Kidney epithelial cell (primary cell): ENCODE measurements around the gene SOX30. TPM values are rescaled to one million over a fixed set of nuclear protein-coding genes. Genes with fewer than 3 reads are reported as not detected.

Experiments used
- DNase-seq: peaks from one replicate; pipeline ENCODE4 v3.0.0-alpha.2; 2010; ENCODE audit warnings: low read depth
- H3K27me3 ChIP-seq: 2 replicates; pipeline ENCODE4 v1.6.0; 2011; ENCODE audit warnings: low read length; ENCODE audit not compliant: control insufficient read depth, insufficient read depth
- H3K36me3 ChIP-seq: 2 replicates; pipeline ENCODE4 v1.5.1; 2011; ENCODE audit warnings: low read length; ENCODE audit not compliant: control insufficient read depth, insufficient read depth
- H3K4me3 ChIP-seq: 2 replicates; pipeline ENCODE4 v1.5.1; 2011; ENCODE audit warnings: low read depth, mild to moderate bottlenecking, control low read depth, low read length
- CTCF ChIP-seq: IDR thresholded peaks from 2 replicates; pipeline ENCODE4 v1.5.1; 2011; ENCODE audit warnings: mild to moderate bottlenecking, moderate library complexity, low read length, control low read depth, inconsistent platforms; ENCODE audit not compliant: insufficient read depth, poor library complexity, severe bottlenecking
- total RNA-seq: library from RNA; depleted of rRNA; stranded (reverse); fragments of >200 nt; gene quantifications from 2 replicates; pipeline ENCODE4 v1.2.3, GENCODE V29; 2015

The SOX30 gene
- total RNA-seq, 1 donor from 2014 or later = 0.08 TPM

- no peak for TF ChIP-seq CTCF
- H3K4me3 ChIP-seq = no peak overlapping the region
These were observed 39.7 kb downstream of the SOX30 start for GRCh38 chr5:157612581-157612980.

GRCh38 chr5:157611571-157612476 lies 40.4 kb downstream of the SOX30 start:
- no peak for DNase-seq
- no peak for TF ChIP-seq CTCF
- H3K36me3 ChIP-seq = no peaks in the 10 kb centered on the region
- no peaks in the 10 kb centered on the region for H3K27me3 ChIP-seq
- no peak overlapping the region for H3K4me3 ChIP-seq

More at GRCh38 chr5:157612581-157612980, 39.7 kb downstream of the SOX30 start:
- Histone ChIP-seq H3K36me3 (no peaks in the 10 kb centered on the region), H3K27me3 (no peaks in the 10 kb centered on the region)
- no peak for DNase-seq

DNA sequence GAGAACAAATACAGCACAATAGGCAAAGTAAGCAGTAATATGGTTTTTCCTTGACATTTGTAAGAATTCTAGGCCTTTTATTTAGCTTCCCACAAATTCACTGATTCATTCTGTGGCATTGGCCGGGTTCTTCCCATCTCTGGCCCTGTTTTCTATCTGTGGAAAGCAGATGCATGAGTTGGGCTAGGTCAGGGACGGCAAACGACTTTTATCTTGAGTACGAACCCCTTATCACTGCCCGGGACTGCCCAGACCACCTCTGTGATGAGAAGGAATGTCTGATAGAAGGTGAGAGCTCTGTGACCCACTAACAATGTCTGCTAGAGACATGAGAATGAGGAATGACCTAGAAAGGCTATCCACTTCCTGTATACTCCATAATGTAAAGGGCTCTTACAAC lies 41.2 kb downstream of the SOX30 start:
- no peak for TF ChIP-seq CTCF
- no peaks in the 10 kb centered on the region for H3K27me3 ChIP-seq
- no peak overlapping the region for H3K4me3 ChIP-seq
- no peaks in the 10 kb centered on the region for H3K36me3 ChIP-seq
- DNase-seq = no peak

DNA sequence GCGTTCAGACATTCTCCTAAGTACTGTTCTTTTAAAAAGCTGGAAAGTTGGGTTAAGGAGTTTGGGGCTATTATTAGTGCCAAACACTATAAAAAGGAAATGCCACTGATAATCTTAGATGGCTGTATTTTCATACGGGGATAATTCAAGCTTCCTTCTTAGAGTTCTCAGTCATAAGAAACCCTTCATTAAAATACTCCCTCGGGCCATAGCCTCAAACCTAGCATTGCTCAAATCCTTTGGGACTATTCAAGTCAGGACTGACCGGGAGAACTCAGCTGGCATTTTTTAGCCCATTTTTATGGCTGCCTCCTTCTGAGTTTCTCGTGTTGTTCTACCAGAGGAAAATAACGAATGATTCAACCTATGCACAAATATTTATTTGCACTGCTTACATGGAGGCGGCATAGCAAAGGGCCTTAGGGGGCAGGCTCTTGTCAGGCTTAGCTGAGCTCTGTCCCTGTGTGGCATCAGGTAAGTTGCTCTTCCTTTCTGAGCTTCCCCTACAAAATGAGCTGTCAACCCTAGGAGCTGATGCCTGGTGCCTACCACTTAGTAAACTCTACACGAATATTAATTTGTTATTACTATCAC lies 43.2 kb downstream of the SOX30 start:
- H3K36me3 ChIP-seq = no peaks in the 10 kb centered on the region
- no peak for TF ChIP-seq CTCF
- no peaks in the 10 kb centered on the region for H3K27me3 ChIP-seq
- H3K4me3 ChIP-seq = no peak overlapping the region
- DNase-seq = no peak

GRCh38 chr5:157607371-157608161 lies 44.7 kb downstream of the SOX30 start:
- peak; percentile 50 for DNase-seq
- H3K36me3 ChIP-seq = no peaks in the 10 kb centered on the region
- H3K27me3 ChIP-seq = no peaks in the 10 kb centered on the region
- no peak for TF ChIP-seq CTCF
- H3K4me3 ChIP-seq = no peak overlapping the region
